Right renal pelvis (tissue), 4 donors: ENCODE results near the gene ERBB4. TPM values are rescaled to one million over a fixed set of nuclear protein-coding genes. Genes with fewer than 3 reads are reported as not detected.

Experiments used
- DNase-seq, 4 donors: peaks; one replicate each; pipeline ENCODE4 v3.0.0-alpha.2; 2013; ENCODE audit warnings: low read depth in 4 of 4, low spot score in 3 of 4, missing footprints in 1 of 4
- polyA plus RNA-seq, 4 donors: library from polyadenylated mRNA; unstranded; fragments of 120-200 nt; gene quantifications; one replicate each; pipeline ENCODE4 v1.2.1, GENCODE V29; 2013; ENCODE audit not compliant: insufficient read length in 4 of 4

The ERBB4 gene
- polyA plus RNA-seq, 4 donors, result 44.8 to 56.5 (median 51.3) TPM

GRCh38 chr2:211401328-211401727 is 1137.3 kb downstream of the ERBB4 start:
- no peak for DNase-seq

DNA sequence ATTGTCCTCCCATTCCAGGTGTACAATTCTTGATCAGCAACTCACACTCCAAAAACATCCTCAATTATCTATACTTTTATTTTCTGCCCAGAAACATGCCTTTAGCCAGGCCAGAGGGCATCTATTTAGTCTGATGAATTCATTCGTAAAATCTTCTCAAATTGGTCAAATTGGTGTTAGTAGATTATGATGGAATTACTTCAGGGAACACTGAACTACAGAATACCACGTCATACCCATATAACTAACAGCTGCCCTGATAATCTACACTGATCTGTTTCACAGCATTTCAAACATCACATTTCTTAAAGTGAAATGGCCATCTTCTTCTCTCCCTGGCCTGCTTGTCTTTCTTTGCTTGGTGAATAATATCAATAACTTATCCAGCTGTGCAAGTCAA is 1140.8 kb downstream of the ERBB4 start:
- no peak for DNase-seq

DNA sequence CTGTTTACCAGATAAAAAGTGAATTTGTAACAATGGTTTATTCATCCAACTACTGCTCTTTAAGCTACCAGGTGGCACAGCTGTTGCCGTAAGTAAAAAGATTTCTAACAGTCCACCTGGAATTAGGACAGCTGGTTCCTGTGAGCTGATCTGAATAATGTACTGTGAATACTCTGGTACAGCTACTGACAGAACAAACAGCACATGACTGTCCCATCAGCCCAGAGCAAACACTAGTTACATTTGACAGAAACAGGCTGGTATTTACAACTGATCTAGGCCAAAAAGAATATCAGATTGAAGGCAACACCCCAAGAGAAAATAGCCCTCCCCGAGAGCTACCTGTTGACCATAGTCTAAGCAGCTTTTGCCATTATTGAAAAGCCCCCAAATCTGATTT is 1141.8 kb downstream of the ERBB4 start:
- DNase-seq, result no peak

GRCh38 chr2:211391189-211391567 is 1147.4 kb downstream of the ERBB4 start:
- no peak for DNase-seq

- DNase-seq, result no peak
These were observed 1147.9 kb downstream of the ERBB4 start for GRCh38 chr2:211390536-211391188.

GRCh38 chr2:211387734-211388133 is 1150.9 kb downstream of the ERBB4 start:
- DNase-seq, result no peak

DNA sequence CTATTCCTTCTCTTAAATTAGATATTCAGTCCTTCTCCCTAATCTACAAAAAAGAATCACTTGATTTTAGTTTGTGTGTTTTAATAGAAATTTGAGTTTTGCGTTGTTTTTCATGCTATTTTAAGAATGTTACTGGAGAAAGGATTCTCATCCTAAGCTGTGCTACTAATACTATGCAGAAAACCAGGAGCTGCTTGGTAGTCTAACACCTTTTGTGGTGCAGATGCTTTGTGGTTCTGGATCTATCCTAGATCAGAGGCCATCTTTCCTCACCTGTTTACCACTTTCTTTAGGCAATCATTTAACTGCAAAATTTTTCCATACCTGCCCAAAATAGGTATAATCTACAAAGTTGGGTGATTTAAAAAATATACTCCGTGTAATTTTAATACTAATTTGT is 1158.6 kb downstream of the ERBB4 start:
- no peak for DNase-seq

- no peak for DNase-seq
These were observed 1162.2 kb downstream of the ERBB4 start for GRCh38 chr2:211376410-211376809.

DNA sequence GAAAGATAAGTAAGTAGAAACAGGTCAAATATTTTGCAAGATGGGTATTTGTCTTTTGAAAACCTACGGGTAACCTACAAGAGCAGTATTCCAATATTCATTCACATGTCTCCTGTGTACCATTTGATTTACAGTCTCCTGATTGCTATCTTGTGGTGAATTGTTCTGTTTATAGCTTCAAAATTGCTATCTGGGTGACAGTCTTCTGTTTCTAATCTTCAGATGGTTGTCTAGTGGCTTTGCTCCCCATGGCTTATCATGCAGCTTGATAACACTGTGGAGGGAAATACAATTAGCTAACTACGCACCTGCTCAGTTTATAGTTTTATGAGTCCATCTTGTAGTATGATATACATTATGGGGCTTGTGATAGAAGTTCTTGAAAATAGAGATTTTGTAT is 1165.4 kb downstream of the ERBB4 start:
- no peak for DNase-seq

DNA sequence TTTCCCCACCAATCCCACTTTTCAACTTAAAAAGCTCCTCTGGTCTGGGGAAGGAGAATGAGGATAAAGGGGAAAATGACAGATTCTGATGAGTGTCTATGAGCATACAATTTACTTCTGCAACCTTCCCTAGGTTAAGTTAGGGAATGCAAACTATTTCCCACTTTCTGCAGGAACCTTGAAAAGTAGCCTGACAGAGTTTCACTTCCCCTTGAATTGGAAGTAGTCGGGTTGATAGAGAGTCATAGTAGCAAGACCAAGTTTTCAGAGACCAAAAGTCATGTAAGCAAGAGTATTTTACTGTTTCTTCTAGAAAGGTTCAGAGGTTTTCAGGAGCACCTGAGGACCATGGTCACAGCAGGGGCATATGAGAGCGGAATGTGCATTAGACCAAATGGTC is 1167.1 kb downstream of the ERBB4 start:
- no peak for DNase-seq

- no peak for DNase-seq
These were observed 1170.1 kb downstream of the ERBB4 start for GRCh38 chr2:211368467-211368866.

DNA sequence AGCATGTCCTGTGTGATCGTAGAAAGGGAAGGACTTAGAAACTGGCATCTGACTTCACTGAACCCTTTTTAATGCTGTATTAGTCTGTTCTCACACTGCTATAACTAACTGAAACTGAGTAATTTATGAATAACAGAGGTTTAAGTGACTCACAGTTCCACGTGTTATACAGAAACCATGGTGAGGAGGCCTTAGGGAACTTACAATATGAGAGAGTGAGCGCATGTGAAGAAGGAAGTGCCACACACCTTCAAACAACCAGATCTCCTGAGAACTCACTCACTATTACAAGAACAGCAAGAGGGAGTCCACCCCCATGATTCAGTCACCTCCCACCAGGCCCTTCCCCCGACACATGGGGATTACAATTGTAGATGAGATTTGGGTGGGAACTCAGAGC is 1170.9 kb downstream of the ERBB4 start:
- DNase-seq, result no peak

GRCh38 chr2:211367293-211367692 is 1171.3 kb downstream of the ERBB4 start:
- peak in 1 of 4 donors; percentile 10 for DNase-seq

DNA sequence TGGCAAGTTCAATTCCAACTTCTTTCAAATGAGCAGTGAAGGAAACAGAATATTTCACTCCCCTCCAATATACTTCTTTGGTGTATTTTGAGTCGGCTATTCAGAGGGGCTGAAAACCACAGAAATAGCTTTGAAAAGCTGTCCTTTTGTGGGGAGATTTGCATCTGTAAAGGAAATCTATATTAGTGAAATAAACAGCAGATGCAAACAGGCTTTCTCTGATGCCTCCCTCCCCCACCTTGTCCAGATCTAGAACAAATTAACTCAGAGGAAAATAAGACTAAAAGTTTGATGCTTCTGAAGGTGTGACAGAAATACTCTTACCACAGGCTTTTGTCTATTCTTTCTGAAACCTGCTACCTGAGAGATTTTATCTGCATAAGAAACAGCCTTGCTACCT is 1173.7 kb downstream of the ERBB4 start:
- no peak for DNase-seq

GRCh38 chr2:211361383-211361782 is 1177.2 kb downstream of the ERBB4 start:
- DNase-seq, result no peak

DNA sequence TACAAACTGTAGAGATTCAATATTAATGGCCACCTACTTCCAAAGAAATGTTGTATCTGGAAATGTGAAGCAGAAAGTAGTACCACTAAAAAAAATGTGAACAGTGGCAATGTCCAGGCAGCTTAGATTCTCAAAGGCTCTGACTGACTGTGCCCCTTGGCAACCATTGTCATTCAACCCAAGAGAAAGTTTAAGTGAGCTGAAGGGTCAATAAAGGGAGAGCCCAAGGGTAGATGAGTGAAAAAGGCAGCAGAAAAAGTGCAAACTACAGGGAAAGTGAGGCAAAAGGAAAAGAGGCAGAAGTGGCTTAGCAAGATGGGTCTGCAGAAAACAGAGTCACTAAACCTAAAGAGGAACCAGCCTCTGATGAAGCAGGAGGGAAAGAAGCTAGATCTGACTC is 1179.3 kb downstream of the ERBB4 start:
- DNase-seq, result no peak

- no peak for DNase-seq
These were observed 1180.1 kb downstream of the ERBB4 start for GRCh38 chr2:211358504-211358903.

DNA sequence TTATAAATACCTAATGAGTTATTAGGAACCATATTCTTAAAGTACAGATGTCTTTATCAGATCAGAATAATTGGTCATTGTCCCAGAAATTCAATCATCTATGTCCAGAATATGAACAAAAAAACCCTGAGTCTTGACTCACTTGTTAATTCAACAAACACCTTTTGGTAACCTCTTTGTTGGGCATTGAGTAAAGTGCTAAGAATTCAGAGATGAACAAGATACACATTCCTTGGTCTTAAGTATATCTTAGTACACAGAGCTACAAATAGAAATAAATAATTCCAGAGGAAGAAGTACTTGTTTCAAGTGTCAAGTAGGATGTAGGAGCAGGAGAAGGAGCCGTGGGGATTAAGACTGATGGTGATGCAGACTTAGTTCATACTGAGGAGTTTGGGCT is 1184.1 kb downstream of the ERBB4 start:
- DNase-seq, result no peak

GRCh38 chr2:211351987-211352386 is 1186.6 kb downstream of the ERBB4 start:
- no peak for DNase-seq

- DNase-seq, result no peak
These were observed 1189.6 kb downstream of the ERBB4 start for GRCh38 chr2:211349031-211349430.

GRCh38 chr2:211347328-211347727 is 1191.3 kb downstream of the ERBB4 start:
- DNase-seq, result no peak

- no peak for DNase-seq
These were observed 1194.3 kb downstream of the ERBB4 start for GRCh38 chr2:211344289-211344688.

DNA sequence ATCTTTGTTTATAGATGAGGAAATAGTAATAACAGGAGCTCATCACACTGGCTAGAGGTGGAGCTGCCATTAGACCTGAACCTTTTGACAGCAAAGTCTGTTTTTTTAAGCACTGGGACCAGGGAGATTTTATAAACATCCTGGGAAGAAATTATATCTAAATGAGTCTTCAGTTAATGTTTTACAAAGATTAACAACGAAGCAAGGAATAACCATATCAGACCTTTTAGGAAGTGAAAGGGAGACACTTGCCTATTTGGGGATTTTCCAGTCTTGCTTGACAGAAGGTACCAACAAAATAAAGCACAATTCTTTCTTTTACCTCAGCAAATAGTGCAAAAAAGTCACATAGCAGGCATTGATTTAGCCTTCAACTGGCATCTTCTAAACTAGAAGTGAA is 1205.2 kb downstream of the ERBB4 start:
- no peak for DNase-seq
